ENCODE results near the gene OR11A1. TPM values are rescaled to one million over a fixed set of nuclear protein-coding genes. Genes with fewer than 3 reads are reported as not detected.

The OR11A1 gene
- polyA plus RNA-seq, 2 of the 4 experiments (the other 2 are of a cell fraction), result not detected

DNA sequence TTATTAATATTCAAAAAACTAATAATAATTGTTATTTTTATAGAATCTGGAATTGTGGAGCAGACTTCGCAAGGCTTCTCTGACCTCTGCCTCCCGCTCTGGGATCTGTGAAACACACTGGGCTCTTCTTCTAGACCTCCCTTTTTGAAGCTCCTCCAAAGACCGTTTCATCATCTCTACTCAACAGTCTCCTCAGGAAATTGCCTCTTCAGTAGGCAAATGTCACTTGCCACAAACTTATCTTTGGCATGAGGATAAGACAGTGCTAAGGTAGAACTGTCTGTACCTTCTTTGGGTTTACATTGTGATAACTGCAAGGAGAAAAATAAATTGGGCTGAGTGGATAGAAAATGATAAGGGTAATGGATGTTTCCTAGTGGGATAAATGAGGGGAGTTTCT is 33.2 kb upstream of the OR11A1 start:
- Histone ChIP-seq H3K4me2 (no peak overlapping the region), H3K27ac (no peak overlapping the region), H3K4me1 (no peaks in the 10 kb centered on the region), H3K4me3 (no peak overlapping the region), H3K9me3 (no peaks in the 10 kb centered on the region)
- WGBS (ENCODE audit: missing lambda C conversion rate), result 12% methylated on average over 3 of the region's 3 CpGs
- no peak for DNase-seq (ENCODE audit: low read depth in 1 of 2, low spot score in 1 of 2)
- ChIA-PET POLR2A (no interaction called here), CTCF (no interaction called here)
- ATAC-seq, result no peak
- no peak for TF ChIP-seq MYC (IDR thresholded peaks at IDR 0.05; ENCODE audit: borderline replicate concordance, low read length)
- TF ChIP-seq HOXA7 (CRISPR knock-in tag; IDR thresholded peaks at IDR 0.05), result no peak
- no peak for TF ChIP-seq HMGXB4 (CRISPR knock-in tag; IDR thresholded peaks at IDR 0.05; ENCODE audit: borderline replicate concordance)
- TF ChIP-seq NPAS2 (CRISPR knock-in tag; IDR thresholded peaks at IDR 0.05; ENCODE audit: borderline replicate concordance), result no peak
- no peak for TF ChIP-seq MAFK (IDR thresholded peaks at IDR 0.05; ENCODE audit: partially characterized antibody)
- FAIRE-seq, result no peak

DNA sequence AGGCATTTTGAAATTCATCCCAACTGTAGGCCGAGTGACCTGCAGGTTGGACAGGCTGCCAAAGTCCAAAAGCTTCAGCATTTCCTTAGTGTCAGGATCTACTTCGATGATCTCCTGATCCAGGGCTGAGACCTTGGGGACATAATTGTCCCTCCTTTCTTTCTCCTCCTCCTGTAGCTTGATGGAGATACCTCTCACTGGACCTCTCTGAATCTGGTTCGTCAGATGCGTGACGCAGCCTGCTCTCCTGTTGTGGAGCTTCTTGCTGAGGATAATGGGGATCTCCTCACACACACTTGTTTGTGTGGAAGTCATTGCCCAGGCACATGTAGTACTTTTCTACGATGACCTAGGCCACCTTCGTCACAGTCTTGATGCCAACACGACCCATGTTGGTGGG is 32.4 kb upstream of the OR11A1 start:
- no peak for TF ChIP-seq JUNB (IDR thresholded peaks at IDR 0.05)
- TF ChIP-seq GATA3 (IDR thresholded peaks at IDR 0.05; ENCODE audit: borderline replicate concordance), result no peak
- TF ChIP-seq HES2 (IDR thresholded peaks at IDR 0.05), result no peak
- TF ChIP-seq KDM5A (IDR thresholded peaks at IDR 0.05), result no peak
- TF ChIP-seq RFX5 (IDR thresholded peaks at IDR 0.05), result no peak
- TF ChIP-seq, protein P1, sequence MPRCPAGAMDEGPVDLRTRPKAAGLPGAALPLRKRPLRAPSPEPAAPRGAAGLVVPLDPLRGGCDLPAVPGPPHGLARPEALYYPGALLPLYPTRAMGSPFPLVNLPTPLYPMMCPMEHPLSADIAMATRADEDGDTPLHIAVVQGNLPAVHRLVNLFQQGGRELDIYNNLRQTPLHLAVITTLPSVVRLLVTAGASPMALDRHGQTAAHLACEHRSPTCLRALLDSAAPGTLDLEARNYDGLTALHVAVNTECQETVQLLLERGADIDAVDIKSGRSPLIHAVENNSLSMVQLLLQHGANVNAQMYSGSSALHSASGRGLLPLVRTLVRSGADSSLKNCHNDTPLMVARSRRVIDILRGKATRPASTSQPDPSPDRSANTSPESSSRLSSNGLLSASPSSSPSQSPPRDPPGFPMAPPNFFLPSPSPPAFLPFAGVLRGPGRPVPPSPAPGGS (IDR thresholded peaks at IDR 0.05), result no peak
- TF ChIP-seq BHLHE40 (IDR thresholded peaks at IDR 0.05; ENCODE audit: low read depth, low read length), result no peak
- no peak for TF ChIP-seq CBX2 (IDR thresholded peaks at IDR 0.05; ENCODE audit: borderline replicate concordance, low read depth)
- no peak for TF ChIP-seq NR3C1 (IDR thresholded peaks at IDR 0.05)
- no peak for TF ChIP-seq USF2 (IDR thresholded peaks at IDR 0.05)
- TF ChIP-seq, protein P2, sequence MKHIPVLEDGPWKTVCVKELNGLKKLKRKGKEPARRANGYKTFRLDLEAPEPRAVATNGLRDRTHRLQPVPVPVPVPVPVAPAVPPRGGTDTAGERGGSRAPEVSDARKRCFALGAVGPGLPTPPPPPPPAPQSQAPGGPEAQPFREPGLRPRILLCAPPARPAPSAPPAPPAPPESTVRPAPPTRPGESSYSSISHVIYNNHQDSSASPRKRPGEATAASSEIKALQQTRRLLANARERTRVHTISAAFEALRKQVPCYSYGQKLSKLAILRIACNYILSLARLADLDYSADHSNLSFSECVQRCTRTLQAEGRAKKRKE (CRISPR knock-in tag; IDR thresholded peaks at IDR 0.05; ENCODE audit: low read depth), result no peak
- no peak for TF ChIP-seq NPAS2 (CRISPR knock-in tag; IDR thresholded peaks at IDR 0.05; ENCODE audit: borderline replicate concordance)
- H3K27ac ChIP-seq, result no peak overlapping the region
- H3K4me3 ChIP-seq, result no peak overlapping the region
- H3K9me3 ChIP-seq, result no peaks in the 10 kb centered on the region
- no peaks in the 10 kb centered on the region for H3K4me1 ChIP-seq
- 56% methylated on average over 8 of the region's 8 CpGs for WGBS (ENCODE audit: missing lambda C conversion rate)
- no peak overlapping the region for H3K4me2 ChIP-seq
- DNase-seq (ENCODE audit: low read depth in 1 of 2, low spot score in 1 of 2), result no peak
- ChIA-PET CTCF (interaction anchor here (0.6 kb wide), 1 partner anchor 254 kb away, joined by 3 read pairs; no protein-coding TSS in a partner anchor), POLR2A (no interaction called here)
- FAIRE-seq, result no peak
- no peak for ATAC-seq

GRCh38 chr6:29488874-29489273 is 32.0 kb upstream of the OR11A1 start:
- no peak for DNase-seq (ENCODE audit: low read depth in 1 of 2, low spot score in 1 of 2)
- no peak for ATAC-seq
- Histone ChIP-seq H3K4me1 (no peaks in the 10 kb centered on the region), H3K4me3 (no peak overlapping the region), H3K27ac (no peak overlapping the region), H3K4me2 (no peak overlapping the region), H3K9me3 (no peaks in the 10 kb centered on the region)
- ChIA-PET CTCF (no interaction called here), POLR2A (no interaction called here)
- no peak for FAIRE-seq
- TF ChIP-seq CHD4 (IDR thresholded peaks at IDR 0.05; ENCODE audit: borderline replicate concordance) (no peak), MYC (IDR thresholded peaks at IDR 0.05; ENCODE audit: borderline replicate concordance, low read length) (no peak)
